Heart left ventricle (tissue), 16 donors: Measurements from ENCODE around the gene ABHD1. TPM values are rescaled to one million over a fixed set of nuclear protein-coding genes. Genes with fewer than 3 reads are reported as not detected.
"Not testable (repeated sequence)": the region's sequence is repeated elsewhere in the genome, so short reads cannot be mapped to it uniquely, and the experiment has no call there.

Experiments used
- ATAC-seq, 4 donors: fragments of 200-7000 bp; cut with Tn5 transposase; one replicate each; pipeline ENCODE4 v1.9.1; 2020 to 2022; ENCODE audit warnings: moderate library complexity in 4 of 4, mild to moderate bottlenecking in 3 of 4, moderate number of reproducible peaks in 1 of 4
- DNase-seq, 5 donors: peaks; one replicate each; pipeline ENCODE4 v3.0.0-alpha.2; 2020
- H3K27ac ChIP-seq, 12 donors: fragments of 200-600 bp; sonication (generic) in 4 of 12; one replicate each; pipeline versions ENCODE4 v1.5.0 to v1.8.0; 2016 to 2022; ENCODE audit warnings: mild to moderate bottlenecking in 2 of 12
- H3K27me3 ChIP-seq, 9 donors: fragments of 200-600 bp; sonication (generic) in 2 of 9; one replicate each; pipeline versions ENCODE4 v1.5.1 to v1.8.0; 2016 to 2022; ENCODE audit warnings: mild to moderate bottlenecking in 3 of 9
- H3K36me3 ChIP-seq, 9 donors: fragments of 200-600 bp; sonication (generic) in 2 of 9; one replicate each; pipeline versions ENCODE4 v1.5.0 to v1.8.0; 2018 to 2022; ENCODE audit warnings: mild to moderate bottlenecking in 2 of 9
- H3K4me1 ChIP-seq, 12 donors: fragments of 200-600 bp; sonication (generic) in 4 of 12; one replicate each; pipeline versions ENCODE4 v1.5.0 to v1.8.0; 2016 to 2022; ENCODE audit warnings: mild to moderate bottlenecking in 3 of 12
- H3K4me3 ChIP-seq, 12 donors: fragments of 200-600 bp; sonication (generic) in 4 of 12; one replicate each; pipeline versions ENCODE4 v1.5.0 to v1.8.0; 2017 to 2022; ENCODE audit warnings: mild to moderate bottlenecking in 9 of 12, moderate library complexity in 4 of 12
- H3K9me3 ChIP-seq, 12 donors: fragments of 200-600 bp; sonication (generic) in 4 of 12; one replicate each; pipeline versions ENCODE4 v1.5.0 to v1.8.0; 2016 to 2022; ENCODE audit warnings: mild to moderate bottlenecking in 1 of 12
- CTCF ChIP-seq, 12 donors: fragments of 200-600 bp; sonication (generic) in 4 of 12; IDR thresholded peaks; one replicate each; pipeline versions ENCODE4 v1.5.0 to v1.8.0; 2018 to 2022; ENCODE audit warnings: antibody characterized with exemption in 12 of 12, mild to moderate bottlenecking in 5 of 12
- POLR2A ChIP-seq, 2 donors: fragments of 450-650 bp; IDR thresholded peaks; one replicate each; pipeline ENCODE4 v1.6.1; 2017; ENCODE audit warnings: antibody characterized with exemption in 2 of 2, mild to moderate bottlenecking in 2 of 2, moderate library complexity in 2 of 2
- WGBS, 4 donors: extraction: QIAGEN DNeasy Blood & Tissue Kit in 2 of 4; methylation state at CpG; one replicate each; pipeline versions ENCODE4 v1.1.5 to v1.1.7; 2013 to 2018; 5-methylcytosine and 5-hydroxymethylcytosine counted together
- intact Hi-C, 10 donors: fragments of 100-400 bp; cut with DNase I; formaldehyde crosslinking; loops; one replicate each; pipeline versions ENCODE4 v1.11.1 to v1.14.2; 2022
- polyA plus RNA-seq, 2 donors: library from polyadenylated mRNA; stranded (reverse); fragments of 200-250 nt; gene quantifications; one replicate each; pipeline ENCODE4 v1.2.3, GENCODE V29; 2013
- total RNA-seq, 9 donors: library from RNA; depleted of rRNA in 2 of 9; stranded (reverse); fragments of >200 nt in 2 of 9; fragmentation: NEBNext Ultra II Directional in 3 of 9; extraction: Animal tissue kit (Norgen Biotek cat#: 25700) in 3 of 9; gene quantifications; one replicate each; pipeline versions ENCODE4 v1.1.0 to v1.2.4, GENCODE V29; 2016 to 2023
- donor health status: ischemic (EF 13 %, LVEDD 7.1; RV severe dilation, severe dysfunction).
- donor health status: healthy with polysubstance abuse.
- donor health status: DM: no; HTN: yes; CAD: no.
- donor health status: DM: no; HTN: no; CAD: no.
- donor health status: ischemic (EF 25% LVEDD 6.9; RV normal size, moderate dysfunction).
- donor health status: ischemic (EF 25% LVEDD 5.7; RV mildly dilated, moderate dysfunction).
- donor health status: healthy.
- donor health status: DM: yes; HTN: yes; CAD: no.
- donor health status: ischemic (EF 35%, LVEDD 5.7; RV mildly dilated, moderate dysfunction).
- donor health status: nonischemic (EF 11% LVEDD 7.7; RV severe dilation, severe dysfunction).
- donor health status: DM: yes; HTN: yes; CAD: no.
- donor health status: PGD.
- donor health status: ischemic (EF 29% LVEDD 5.4; RV normal size, mild dysfunction).
- donor health status: nonischemic (EF 23%, LVEDD 6.1; RV moderate dilation, normal function).

Gene ABHD1
- total and polyA plus RNA-seq, 11 donors = 0.47 to 6.2 (median 2.0) TPM; not detected in 1

- Histone ChIP-seq H3K4me3 (no peak overlapping the region), H3K27me3 (peaks cover 0 to 7% (median 0%) of the 10 kb centered on the region in 9 donors), H3K4me1 (no peaks in the 10 kb centered on the region), H3K9me3 (no peaks in the 10 kb centered on the region), H3K27ac (no peak overlapping the region), H3K36me3 (no peaks in the 10 kb centered on the region)
- ATAC-seq = no peak
- intact Hi-C loops = loop anchor here in 1 of 10 donors (10.0 kb wide), 1 partner anchor 196 kb away; the partner anchor contains the start of gene UCN
- WGBS, 4 donors = 82 to 94% (median 89%) methylated on average over 3 of the region's 3 CpGs
- TF ChIP-seq POLR2A (IDR thresholded peaks at IDR 0.05) = no peak
- TF ChIP-seq CTCF (IDR thresholded peaks at IDR 0.05) = no peak
- no peak for DNase-seq
Observed at GRCh38 chr2:27109083-27109482, 14.5 kb upstream of the ABHD1 start.

- H3K27ac ChIP-seq, H3K4me3 ChIP-seq, H3K36me3 ChIP-seq, ATAC-seq, H3K9me3 ChIP-seq, H3K27me3 ChIP-seq, DNase-seq, intact Hi-C loops, H3K4me1 ChIP-seq: not testable (repeated sequence)
- WGBS, 4 donors = 81 to 84% (median 83%) methylated on average over 24 of the region's 24 CpGs
Observed at GRCh38 chr2:27110603-27111352, 12.8 kb upstream of the ABHD1 start.

- H3K36me3 ChIP-seq, DNase-seq, H3K27me3 ChIP-seq, ATAC-seq, H3K4me3 ChIP-seq, H3K9me3 ChIP-seq, intact Hi-C loops, H3K27ac ChIP-seq, H3K4me1 ChIP-seq: not testable (repeated sequence)
- WGBS, 4 donors = 82 to 92% (median 89%) methylated on average over 16 to 49 of the region's 49 CpGs
Observed at GRCh38 chr2:27111392-27112078, 12.1 kb upstream of the ABHD1 start.

- Histone ChIP-seq H3K4me3 (no peak overlapping the region), H3K36me3 (no peaks in the 10 kb centered on the region), H3K4me1 (peaks cover 0 to 11% (median 4%) of the 10 kb centered on the region in 12 donors), H3K27me3 (peaks cover 0 to 28% (median 17%) of the 10 kb centered on the region in 9 donors), H3K9me3 (no peaks in the 10 kb centered on the region), H3K27ac (no peak overlapping the region)
- no peak for TF ChIP-seq CTCF (IDR thresholded peaks at IDR 0.05)
- TF ChIP-seq POLR2A (IDR thresholded peaks at IDR 0.05) = no peak
- ATAC-seq (no peak), DNase-seq (no peak)
- 57 to 67% (median 66%) methylated on average over 2 of the region's 2 CpGs for WGBS, 4 donors
- intact Hi-C loops = no loop called here
Observed at GRCh38 chr2:27115519-27115918, 8.1 kb upstream of the ABHD1 start.

- Histone ChIP-seq H3K27ac (no peak overlapping the region), H3K36me3 (no peaks in the 10 kb centered on the region), H3K4me3 (peak overlapping the region in 10 of 12 donors; percentile 14 to 51 (median 40)), H3K27me3 (peaks cover 0 to 28% (median 17%) of the 10 kb centered on the region in 9 donors), H3K9me3 (no peaks in the 10 kb centered on the region), H3K4me1 (peaks cover 0 to 18% (median 8%) of the 10 kb centered on the region in 12 donors)
- DNase-seq (no peak), ATAC-seq (no peak)
- no peak for TF ChIP-seq POLR2A (IDR thresholded peaks at IDR 0.05)
- no peak for TF ChIP-seq CTCF (IDR thresholded peaks at IDR 0.05)
- intact Hi-C loops = no loop called here
- 22 to 62% (median 24%) methylated on average over 3 to 14 of the region's 14 CpGs for WGBS, 4 donors
Observed at GRCh38 chr2:27117995-27118524, 5.6 kb upstream of the ABHD1 start.
